Ascending aorta (tissue), 2 donors: Measurements from ENCODE around the gene HMCN2. TPM values are rescaled to one million over a fixed set of nuclear protein-coding genes. Genes with fewer than 3 reads are reported as not detected.

Source experiments
- DNase-seq, 2 donors: peaks; one replicate each; pipeline ENCODE4 v3.0.0-alpha.2; 2019; ENCODE audit warnings: low spot score in 2 of 2
- H3K27ac ChIP-seq, 2 donors: fragments of 200-600 bp; sonication (generic); one replicate each; pipeline ENCODE4 v1.5.1; 2016 to 2017; ENCODE audit warnings: mild to moderate bottlenecking in 1 of 2
- H3K27me3 ChIP-seq: fragments of 200-600 bp; sonication (generic); one replicate; pipeline ENCODE4 v1.5.1; 2017
- H3K36me3 ChIP-seq, 2 donors: fragments of 200-600 bp; sonication (generic); one replicate each; pipeline ENCODE4 v1.5.1; 2016
- H3K4me1 ChIP-seq, 2 donors: fragments of 200-600 bp; sonication (generic); one replicate each; pipeline ENCODE4 v1.5.1; 2016 to 2017; ENCODE audit warnings: mild to moderate bottlenecking in 1 of 2
- H3K4me3 ChIP-seq, 2 donors: fragments of 200-600 bp; sonication (generic); one replicate each; pipeline ENCODE4 v1.5.1; 2016 to 2017; ENCODE audit warnings: mild to moderate bottlenecking in 1 of 2
- H3K9me3 ChIP-seq, 2 donors: fragments of 200-600 bp; sonication (generic); one replicate each; pipeline ENCODE4 v1.5.1; 2016
- intact Hi-C: fragments of 100-400 bp; cut with DNase I; formaldehyde crosslinking; loops from one replicate; pipeline ENCODE4 v1.15.1; 2023
- total RNA-seq: library from RNA; depleted of rRNA; stranded (reverse); fragments of >200 nt; gene quantifications from one replicate; pipeline ENCODE4 v1.1.0, GENCODE V29; 2016
- TF ChIP-seq, protein P1 (sequence below), 3 experiments: fragments of 200-600 bp in 2 of 3; fragments of 450-650 bp in 1 of 3; sonication (generic) in 2 of 3; IDR thresholded peaks; one replicate each; pipeline ENCODE4 v1.5.1; 2016 to 2019; ENCODE audit warnings: antibody characterized with exemption in 3 of 3, mild to moderate bottlenecking in 1 of 3, moderate library complexity in 1 of 3

The HMCN2 gene
- total RNA-seq, 1 donor from 2014 or later: 7.5 TPM

DNA sequence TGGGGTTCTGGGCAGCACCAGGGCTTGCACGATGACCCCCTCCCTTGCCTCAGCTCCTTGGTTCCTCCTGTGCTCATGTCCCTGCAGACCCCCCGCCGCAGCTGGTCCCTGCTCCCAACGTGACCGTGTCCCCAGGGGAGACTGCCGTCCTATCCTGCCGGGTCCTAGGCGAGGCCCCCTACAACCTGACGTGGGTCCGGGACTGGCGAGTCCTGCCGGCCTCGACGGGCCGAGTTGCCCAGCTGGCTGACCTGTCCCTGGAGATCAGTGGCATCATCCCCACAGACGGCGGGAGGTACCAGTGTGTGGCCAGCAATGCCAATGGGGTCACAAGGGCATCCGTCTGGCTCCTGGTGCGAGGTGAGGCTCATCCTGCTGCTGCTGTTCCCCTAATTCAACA lies 39.1 kb downstream of the HMCN2 start:
- Histone ChIP-seq H3K27me3 (no peaks in the 10 kb centered on the region), H3K4me1 (no peaks in the 10 kb centered on the region)
- intact Hi-C loops: no loop called here

DNA sequence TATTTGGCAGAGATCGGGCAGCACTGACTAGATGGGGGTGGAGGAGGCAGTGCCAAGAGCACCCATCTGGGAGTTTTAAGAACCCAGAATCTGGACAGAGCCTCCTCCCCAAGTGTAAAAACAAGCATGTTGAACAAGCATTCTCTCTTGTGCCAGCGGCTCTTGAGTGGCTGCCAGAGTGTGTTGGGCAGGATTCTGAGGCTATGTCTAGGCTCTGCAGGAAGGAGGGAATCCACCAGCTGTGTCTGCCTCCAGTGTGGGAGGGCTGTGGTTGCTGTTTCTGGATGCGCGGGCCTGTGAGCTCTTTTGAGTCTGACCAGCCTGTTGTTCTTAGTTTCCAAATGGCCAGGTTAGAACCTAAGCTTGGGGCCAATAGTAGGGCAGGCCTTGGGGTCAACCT lies 39.8 kb downstream of the HMCN2 start:
- Histone ChIP-seq H3K36me3 (no peaks in the 10 kb centered on the region), H3K4me3 (no peak overlapping the region), H3K9me3 (no peaks in the 10 kb centered on the region), H3K27me3 (no peaks in the 10 kb centered on the region), H3K27ac (no peak overlapping the region), H3K4me1 (no peaks in the 10 kb centered on the region)
- intact Hi-C loops: no loop called here
- no peak for DNase-seq
- TF ChIP-seq, protein P1, sequence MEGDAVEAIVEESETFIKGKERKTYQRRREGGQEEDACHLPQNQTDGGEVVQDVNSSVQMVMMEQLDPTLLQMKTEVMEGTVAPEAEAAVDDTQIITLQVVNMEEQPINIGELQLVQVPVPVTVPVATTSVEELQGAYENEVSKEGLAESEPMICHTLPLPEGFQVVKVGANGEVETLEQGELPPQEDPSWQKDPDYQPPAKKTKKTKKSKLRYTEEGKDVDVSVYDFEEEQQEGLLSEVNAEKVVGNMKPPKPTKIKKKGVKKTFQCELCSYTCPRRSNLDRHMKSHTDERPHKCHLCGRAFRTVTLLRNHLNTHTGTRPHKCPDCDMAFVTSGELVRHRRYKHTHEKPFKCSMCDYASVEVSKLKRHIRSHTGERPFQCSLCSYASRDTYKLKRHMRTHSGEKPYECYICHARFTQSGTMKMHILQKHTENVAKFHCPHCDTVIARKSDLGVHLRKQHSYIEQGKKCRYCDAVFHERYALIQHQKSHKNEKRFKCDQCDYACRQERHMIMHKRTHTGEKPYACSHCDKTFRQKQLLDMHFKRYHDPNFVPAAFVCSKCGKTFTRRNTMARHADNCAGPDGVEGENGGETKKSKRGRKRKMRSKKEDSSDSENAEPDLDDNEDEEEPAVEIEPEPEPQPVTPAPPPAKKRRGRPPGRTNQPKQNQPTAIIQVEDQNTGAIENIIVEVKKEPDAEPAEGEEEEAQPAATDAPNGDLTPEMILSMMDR (IDR thresholded peaks at IDR 0.05): no peak

More for the DNA sequence above, 39.1 kb downstream of the HMCN2 start:
- no peaks in the 10 kb centered on the region for H3K36me3 ChIP-seq
- no peak overlapping the region for H3K4me3 ChIP-seq
- H3K9me3 ChIP-seq: no peaks in the 10 kb centered on the region
- no peak for DNase-seq
- H3K27ac ChIP-seq: no peak overlapping the region
- TF ChIP-seq, protein P1 (IDR thresholded peaks at IDR 0.05): no peak

DNA sequence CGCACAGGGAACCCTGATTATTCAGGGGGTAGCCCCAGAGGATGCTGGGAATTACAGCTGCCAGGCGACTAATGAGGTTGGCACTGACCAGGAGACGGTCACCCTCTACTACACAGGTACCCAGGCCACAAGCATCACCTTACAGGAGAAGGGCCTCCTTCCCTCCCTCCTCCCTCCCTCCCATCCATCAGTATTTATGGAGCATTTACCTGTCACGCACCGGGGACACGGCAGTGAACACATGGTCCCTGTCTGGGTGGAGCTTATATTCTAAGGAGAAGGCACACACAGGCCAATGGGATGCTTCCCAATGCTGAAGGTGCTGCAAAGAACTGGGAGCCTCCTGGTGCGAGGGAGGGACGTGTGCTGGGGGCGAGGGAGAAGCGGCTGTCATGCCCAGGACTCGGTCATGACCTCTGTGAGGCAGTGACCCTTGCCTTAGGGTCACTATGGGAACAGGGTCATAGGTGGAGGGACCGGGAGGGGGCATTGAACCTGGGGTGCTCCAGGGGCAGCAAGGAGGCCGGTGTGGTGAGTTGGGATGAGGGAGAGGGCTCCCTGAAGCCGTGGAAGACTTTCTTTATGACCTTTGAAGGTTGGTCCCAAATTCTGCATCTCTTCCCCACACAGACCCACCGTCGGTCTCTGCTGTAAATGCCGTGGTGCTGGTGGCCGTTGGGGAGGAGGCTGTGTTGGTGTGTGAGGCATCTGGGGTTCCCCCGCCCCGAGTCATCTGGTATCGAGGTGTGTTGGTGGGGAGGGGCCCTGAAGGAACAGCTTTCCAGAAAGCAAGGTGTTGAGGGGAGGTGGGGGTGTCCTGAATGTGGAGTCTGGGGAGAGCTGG lies 41.5 kb downstream of the HMCN2 start:
- Histone ChIP-seq H3K27ac (no peak overlapping the region), H3K4me3 (no peak overlapping the region), H3K27me3 (no peaks in the 10 kb centered on the region), H3K36me3 (no peaks in the 10 kb centered on the region), H3K9me3 (no peaks in the 10 kb centered on the region), H3K4me1 (no peaks in the 10 kb centered on the region)
- TF ChIP-seq, protein P1 (IDR thresholded peaks at IDR 0.05): no peak
- DNase-seq: no peak
- intact Hi-C loops: no loop called here

DNA sequence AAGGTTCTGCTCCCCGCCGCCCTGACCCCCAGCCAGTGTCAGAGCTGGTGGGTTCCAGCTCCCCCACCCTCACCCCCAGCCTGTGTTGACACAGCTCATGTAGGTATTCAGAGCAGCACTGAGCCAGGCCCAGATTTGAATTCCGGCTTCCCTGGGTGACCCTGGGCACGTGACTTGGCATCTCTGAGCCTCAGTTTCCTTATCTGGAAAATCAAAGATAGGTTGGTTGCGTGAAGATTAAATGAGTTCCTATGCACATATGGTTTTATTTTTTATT lies 42.0 kb downstream of the HMCN2 start:
- Histone ChIP-seq H3K27ac (no peak overlapping the region), H3K4me1 (no peaks in the 10 kb centered on the region), H3K9me3 (no peaks in the 10 kb centered on the region), H3K27me3 (no peaks in the 10 kb centered on the region), H3K4me3 (no peak overlapping the region), H3K36me3 (no peaks in the 10 kb centered on the region)
- TF ChIP-seq, protein P1 (IDR thresholded peaks at IDR 0.05): no peak
- DNase-seq: no peak
- intact Hi-C loops: no loop called here

DNA sequence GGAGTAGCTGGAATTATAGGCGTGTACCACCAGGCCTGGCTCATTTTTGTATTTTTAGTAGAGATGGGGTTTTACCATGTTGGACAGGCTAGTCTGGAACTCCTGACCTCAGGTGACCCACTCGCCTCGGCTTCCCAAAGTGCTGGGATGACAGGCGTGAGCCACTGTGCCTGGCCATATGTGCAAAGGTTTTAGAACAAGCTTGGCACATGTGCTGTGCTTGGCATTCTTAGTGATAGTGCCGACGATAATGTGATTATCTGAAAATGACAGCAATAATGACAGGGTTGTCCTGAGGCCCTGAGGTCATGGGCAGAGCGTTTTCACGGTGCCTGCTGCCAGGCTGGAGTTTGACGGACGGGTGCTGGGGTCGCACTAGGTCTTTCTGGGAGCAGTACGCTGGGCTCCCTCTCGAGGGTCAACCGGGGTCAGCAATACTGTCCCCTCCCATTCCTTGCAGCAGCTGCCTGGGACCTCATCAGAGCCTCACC lies 42.6 kb downstream of the HMCN2 start:
- TF ChIP-seq, protein P1 (IDR thresholded peaks at IDR 0.05): no peak
- intact Hi-C loops: no loop called here
- no peak for DNase-seq

More for the DNA sequence above, 42.6 kb downstream of the HMCN2 start:
- Histone ChIP-seq H3K36me3 (no peaks in the 10 kb centered on the region), H3K4me1 (no peaks in the 10 kb centered on the region), H3K27ac (no peak overlapping the region), H3K27me3 (no peaks in the 10 kb centered on the region), H3K9me3 (no peaks in the 10 kb centered on the region), H3K4me3 (no peak overlapping the region)
